Measurements from ENCODE around the gene MAP1LC3C.

DNA sequence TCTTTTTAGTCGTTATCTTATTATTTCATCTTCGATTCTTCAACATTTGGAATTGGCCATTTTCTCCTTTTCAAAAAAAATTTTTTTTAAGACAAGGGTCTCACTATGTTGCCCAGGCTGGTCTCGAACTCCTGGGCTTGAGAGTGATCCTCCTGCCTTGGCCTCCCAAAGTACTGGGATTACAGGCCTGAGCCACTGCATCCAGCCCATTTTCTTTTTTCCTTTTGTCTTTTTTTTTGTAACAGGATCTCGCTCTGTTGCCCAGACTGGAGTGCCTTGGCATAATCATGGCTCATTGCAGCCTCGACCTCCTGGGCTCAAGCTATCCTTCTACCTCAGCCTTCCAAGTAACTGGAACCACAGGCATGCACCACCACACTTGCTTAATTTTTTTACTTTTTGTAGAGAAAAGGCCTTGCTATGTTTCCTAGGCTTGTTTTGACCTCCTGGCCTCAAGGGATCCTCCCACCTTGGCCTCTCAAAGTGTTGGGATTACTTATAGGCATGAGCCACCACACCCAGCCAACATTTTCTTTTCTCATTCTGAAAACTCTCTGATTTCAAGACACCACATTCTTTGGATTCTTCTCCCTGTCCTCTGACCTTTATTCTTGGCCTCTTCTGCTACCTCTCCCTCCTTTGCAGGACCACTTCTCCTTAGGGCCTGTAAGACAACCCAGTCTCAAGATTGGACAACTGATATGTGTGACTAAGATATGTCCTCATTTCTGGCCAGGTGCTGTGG is 6.0 kb upstream of the MAP1LC3C start:
- no peak for TF ChIP-seq POLR2A (IDR thresholded peaks at IDR 0.05)
- TF ChIP-seq, protein P1, sequence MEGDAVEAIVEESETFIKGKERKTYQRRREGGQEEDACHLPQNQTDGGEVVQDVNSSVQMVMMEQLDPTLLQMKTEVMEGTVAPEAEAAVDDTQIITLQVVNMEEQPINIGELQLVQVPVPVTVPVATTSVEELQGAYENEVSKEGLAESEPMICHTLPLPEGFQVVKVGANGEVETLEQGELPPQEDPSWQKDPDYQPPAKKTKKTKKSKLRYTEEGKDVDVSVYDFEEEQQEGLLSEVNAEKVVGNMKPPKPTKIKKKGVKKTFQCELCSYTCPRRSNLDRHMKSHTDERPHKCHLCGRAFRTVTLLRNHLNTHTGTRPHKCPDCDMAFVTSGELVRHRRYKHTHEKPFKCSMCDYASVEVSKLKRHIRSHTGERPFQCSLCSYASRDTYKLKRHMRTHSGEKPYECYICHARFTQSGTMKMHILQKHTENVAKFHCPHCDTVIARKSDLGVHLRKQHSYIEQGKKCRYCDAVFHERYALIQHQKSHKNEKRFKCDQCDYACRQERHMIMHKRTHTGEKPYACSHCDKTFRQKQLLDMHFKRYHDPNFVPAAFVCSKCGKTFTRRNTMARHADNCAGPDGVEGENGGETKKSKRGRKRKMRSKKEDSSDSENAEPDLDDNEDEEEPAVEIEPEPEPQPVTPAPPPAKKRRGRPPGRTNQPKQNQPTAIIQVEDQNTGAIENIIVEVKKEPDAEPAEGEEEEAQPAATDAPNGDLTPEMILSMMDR (IDR thresholded peaks at IDR 0.05): no peak
- no peak for TF ChIP-seq POLR2AphosphoS5 (IDR thresholded peaks at IDR 0.05)
- TF ChIP-seq EP300 (IDR thresholded peaks at IDR 0.05): no peak

All from stomach (tissue), 4 donors.